A673 (cell line): Measurements from ENCODE around the gene SPTLC3.

ENCODE experiments used
- EZH2 ChIP-seq: fragments of 200-600 bp; sonication (generic); IDR thresholded peaks from 2 replicates; pipeline ENCODE4 v1.6.1; 2017; ENCODE audit warnings: borderline replicate concordance, low read depth, mild to moderate bottlenecking, mixed read lengths, antibody characterized with exemption, low read length; ENCODE audit not compliant: poor library complexity, severe bottlenecking
- TF ChIP-seq, protein P1 (sequence below): fragments of 300-800, 200-600 bp; sonication (generic); conservative IDR thresholded peaks from 2 replicates; pipeline ENCODE4 v1.5.1; 2017; ENCODE audit warnings: low read depth, mild to moderate bottlenecking, antibody characterized with exemption, low read length, moderate library complexity, mixed read lengths

DNA sequence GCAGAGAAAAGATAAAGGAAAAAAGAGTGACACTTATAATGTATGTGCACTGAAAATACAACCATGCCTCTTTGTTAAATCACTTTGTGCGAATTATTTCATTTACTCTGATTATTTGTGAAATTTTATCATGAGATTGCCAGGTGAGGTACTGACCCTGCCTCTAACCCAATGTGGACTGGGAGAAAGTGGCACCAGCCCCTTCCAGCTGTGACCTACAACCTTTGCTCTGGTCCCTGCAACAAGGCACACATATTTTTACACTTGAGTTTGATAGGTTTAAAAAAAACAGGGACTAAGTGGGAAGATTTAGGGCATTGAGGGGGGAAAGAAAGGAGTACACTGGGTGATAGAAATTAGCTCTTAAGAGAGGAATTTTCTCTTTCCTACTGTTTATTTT, 132.0 kb downstream of the SPTLC3 start:
- TF ChIP-seq, protein P1, sequence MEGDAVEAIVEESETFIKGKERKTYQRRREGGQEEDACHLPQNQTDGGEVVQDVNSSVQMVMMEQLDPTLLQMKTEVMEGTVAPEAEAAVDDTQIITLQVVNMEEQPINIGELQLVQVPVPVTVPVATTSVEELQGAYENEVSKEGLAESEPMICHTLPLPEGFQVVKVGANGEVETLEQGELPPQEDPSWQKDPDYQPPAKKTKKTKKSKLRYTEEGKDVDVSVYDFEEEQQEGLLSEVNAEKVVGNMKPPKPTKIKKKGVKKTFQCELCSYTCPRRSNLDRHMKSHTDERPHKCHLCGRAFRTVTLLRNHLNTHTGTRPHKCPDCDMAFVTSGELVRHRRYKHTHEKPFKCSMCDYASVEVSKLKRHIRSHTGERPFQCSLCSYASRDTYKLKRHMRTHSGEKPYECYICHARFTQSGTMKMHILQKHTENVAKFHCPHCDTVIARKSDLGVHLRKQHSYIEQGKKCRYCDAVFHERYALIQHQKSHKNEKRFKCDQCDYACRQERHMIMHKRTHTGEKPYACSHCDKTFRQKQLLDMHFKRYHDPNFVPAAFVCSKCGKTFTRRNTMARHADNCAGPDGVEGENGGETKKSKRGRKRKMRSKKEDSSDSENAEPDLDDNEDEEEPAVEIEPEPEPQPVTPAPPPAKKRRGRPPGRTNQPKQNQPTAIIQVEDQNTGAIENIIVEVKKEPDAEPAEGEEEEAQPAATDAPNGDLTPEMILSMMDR, result no peak
- no peak for TF ChIP-seq EZH2
